RWPE1 (cell line): ENCODE data around the gene DNASE1L3.

Experiments used
- CTCF ChIA-PET: fragments of 350-600 bp; sonication (Branson Sonifier 250); formaldehyde crosslinking; extraction: SDS; loops from one replicate; lab custom pipeline; 2021; lab: Yijun Ruan, JAX
- POLR2A ChIA-PET: fragments of 400-600 bp; formaldehyde crosslinking; extraction: SDS; loops from one replicate; lab custom pipeline; 2020; ENCODE audit warnings: antibody characterized with exemption; ENCODE audit not compliant: low non-redundant PET; lab: Yijun Ruan, JAX
- DNase-seq: peaks from one replicate; pipeline ENCODE4 v3.0.0; 2012; ENCODE audit warnings: low spot score
- H3K27ac ChIP-seq: fragments of 450-650 bp; 2 replicates; pipeline ENCODE4 v1.5.1; 2017
- CTCF ChIP-seq: fragments of 450-650 bp; conservative IDR thresholded peaks from 2 replicates; pipeline ENCODE4 v1.5.1; 2017; ENCODE audit warnings: low read depth, mild to moderate bottlenecking

DNASE1L3 gene

GRCh38 chr3:58189691-58190090 lies 21.1 kb downstream of the DNASE1L3 start:
- no peak for TF ChIP-seq CTCF
- ChIA-PET CTCF (interaction anchor here (1.1 to 2.3 kb wide), 3 partner anchors 13 to 117 kb away, joined by 4 to 8 read pairs (median 5); partner anchors contain the start of genes HTD2 and RPP14), POLR2A (no interaction called here)
- H3K27ac ChIP-seq = no peak overlapping the region
- DNase-seq = no peak

- H3K27ac ChIP-seq = peak overlapping the region; percentile 39
- no peak for DNase-seq
- ChIA-PET POLR2A (no interaction called here), CTCF (interaction anchor here (0.7 to 2.4 kb wide), 5 partner anchors 11 to 118 kb away, joined by 3 to 21 read pairs (median 8); partner anchors contain the start of genes HTD2 and RPP14)
- TF ChIP-seq CTCF = no peak
Measured at GRCh38 chr3:58188921-58189451, 21.8 kb downstream of the DNASE1L3 start.

- POLR2A ChIA-PET = no interaction called here
- TF ChIP-seq CTCF = no peak
- CTCF ChIA-PET = interaction anchor here (0.5 to 2.4 kb wide), 11 partner anchors 10 to 119 kb away, joined by 3 to 21 read pairs (median 4); partner anchors contain the start of genes HTD2 and RPP14
- peak; percentile 52 for DNase-seq
- peak overlapping the region; percentile 39 for H3K27ac ChIP-seq
Measured at GRCh38 chr3:58188173-58188564, 22.6 kb downstream of the DNASE1L3 start.

- no peak for TF ChIP-seq CTCF
- ChIA-PET CTCF (interaction anchor here (0.6 to 0.7 kb wide), 2 partner anchors 33 to 58 kb away, joined by 3 to 6 read pairs; no protein-coding TSS in a partner anchor), POLR2A (no interaction called here)
- no peak for DNase-seq
- H3K27ac ChIP-seq = no peak overlapping the region
Measured at GRCh38 chr3:58184982-58185360, 25.8 kb downstream of the DNASE1L3 start.

- CTCF ChIA-PET = no interaction called here
- TF ChIP-seq CTCF = no peak
- POLR2A ChIA-PET = no interaction called here
- no peak for DNase-seq
- H3K27ac ChIP-seq = no peak overlapping the region
Measured at GRCh38 chr3:58184309-58184981, 26.3 kb downstream of the DNASE1L3 start.

- TF ChIP-seq CTCF = no peak
- no peak overlapping the region for H3K27ac ChIP-seq
- ChIA-PET POLR2A (no interaction called here), CTCF (no interaction called here)
- DNase-seq = no peak
Measured at GRCh38 chr3:58183891-58184290, 26.9 kb downstream of the DNASE1L3 start.
